GM18526 (cell line): ENCODE results near the gene SULT2B1.

ENCODE experiments used
- POLR2A ChIP-seq: IDR thresholded peaks from 3 replicates; pipeline ENCODE4 v1.6.1; 2011; ENCODE audit not compliant: insufficient read length; ENCODE audit errors: extremely low read depth

SULT2B1 gene

GRCh38 chr19:48551437-48552302, at the start of gene SULT2B1:
Gene SULT2B1 (plus strand): TSS chr19:48552172. CDS start chr19:48552253, 81 bp downstream.
- no peak for TF ChIP-seq POLR2A

GRCh38 chr19:48502350-48503018, 49.5 kb upstream of the SULT2B1 start:
- TF ChIP-seq POLR2A, result no peak

DNA sequence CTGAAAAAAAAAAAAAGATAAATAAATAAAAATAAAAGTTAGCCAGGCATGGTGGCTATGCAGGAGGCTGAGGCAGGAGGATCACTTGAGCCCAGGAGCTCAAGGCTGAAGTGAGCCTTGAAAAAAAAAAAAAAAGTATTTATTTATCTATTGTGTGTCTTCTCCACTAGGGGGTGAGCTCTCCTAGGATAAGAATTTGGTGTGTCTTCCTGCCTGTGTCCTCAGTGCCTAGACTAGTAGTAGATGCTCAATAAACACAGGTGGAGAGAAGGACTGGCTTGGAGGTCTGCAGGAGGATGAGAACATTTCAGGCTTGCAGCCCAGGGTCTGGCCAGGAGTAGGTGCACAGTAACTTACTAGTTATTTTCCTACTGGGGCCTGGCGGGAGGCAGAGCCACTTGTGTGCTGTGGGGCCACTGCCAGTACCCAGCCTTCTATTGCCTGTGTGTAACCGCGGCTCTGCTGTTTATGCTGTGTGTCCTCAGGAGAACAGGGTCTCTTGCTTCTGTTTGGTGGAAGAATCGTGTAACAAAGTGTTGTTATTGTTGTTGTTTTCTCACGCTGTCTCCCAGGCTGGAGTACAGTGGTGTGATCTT, 45.7 kb upstream of the SULT2B1 start:
- no peak for TF ChIP-seq POLR2A

GRCh38 chr19:48507911-48508439, 44.0 kb upstream of the SULT2B1 start:
- TF ChIP-seq POLR2A, result no peak

DNA sequence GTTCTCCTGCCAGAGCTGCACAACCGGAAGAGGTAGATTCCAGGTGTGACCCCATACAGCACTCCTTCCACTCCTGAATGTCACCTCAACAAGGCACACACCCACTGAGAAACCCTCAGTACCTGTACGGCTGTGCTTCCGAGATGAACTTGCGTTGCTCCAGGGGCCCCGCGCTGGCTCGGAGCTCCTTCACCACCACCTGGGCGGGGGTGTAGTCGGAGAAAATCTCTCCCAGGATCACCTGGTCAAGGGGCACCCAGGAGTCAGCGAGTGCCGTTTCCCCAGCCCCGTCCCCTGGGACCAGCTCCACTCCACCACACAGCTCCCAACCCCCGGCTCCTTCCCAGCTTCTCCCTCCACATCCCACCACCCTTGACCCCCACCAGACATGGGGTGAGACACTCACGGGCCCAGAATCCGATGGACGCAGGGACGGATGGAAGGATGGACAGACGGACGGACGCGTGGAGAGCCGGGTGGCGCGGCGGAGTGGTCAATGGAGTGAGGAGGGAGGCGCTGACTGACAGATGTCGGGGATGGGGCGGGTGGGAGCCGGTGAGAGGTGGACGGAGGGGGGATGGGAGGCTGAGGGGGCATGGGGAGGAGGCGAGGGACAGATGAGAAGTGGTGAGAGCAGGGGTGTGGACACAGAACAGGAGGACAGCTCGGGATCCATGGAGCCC, 43.1 kb upstream of the SULT2B1 start:
- TF ChIP-seq POLR2A, result no peak

DNA sequence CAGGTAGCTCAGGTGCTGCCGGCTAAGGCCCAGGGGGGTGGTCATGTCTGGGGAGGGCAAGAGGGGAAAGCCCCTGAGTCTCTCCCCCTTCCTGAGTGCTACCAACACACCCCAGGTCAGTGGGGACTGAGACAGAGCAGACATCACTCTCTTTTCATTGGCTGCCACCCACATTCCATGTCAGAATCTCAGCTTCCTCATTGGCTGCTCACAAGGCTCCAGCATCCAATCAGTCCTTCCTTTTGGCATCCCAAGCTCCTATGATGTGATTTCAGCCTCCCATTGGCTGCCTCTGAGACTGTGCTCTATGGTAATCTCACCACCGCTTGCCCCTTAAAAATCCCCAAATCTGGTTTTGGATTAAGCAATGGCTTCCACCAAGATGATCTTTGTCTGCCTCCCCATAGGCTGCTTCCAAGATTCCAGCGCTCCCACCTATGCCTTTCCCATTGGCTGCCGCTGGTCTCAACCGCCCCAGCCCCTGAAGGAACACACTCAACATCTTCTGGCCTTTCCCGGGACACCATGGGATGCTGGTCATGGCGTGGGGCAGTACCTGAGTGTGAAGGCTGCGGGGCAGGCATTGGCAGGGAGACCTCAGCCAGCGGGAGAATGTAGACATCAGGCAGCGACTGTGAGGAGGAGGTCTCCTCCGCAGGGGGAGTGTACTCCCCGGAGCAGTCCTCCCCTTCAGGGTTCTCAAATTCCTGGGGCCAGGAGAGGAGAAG, 42.3 kb upstream of the SULT2B1 start:
- no peak for TF ChIP-seq POLR2A

DNA sequence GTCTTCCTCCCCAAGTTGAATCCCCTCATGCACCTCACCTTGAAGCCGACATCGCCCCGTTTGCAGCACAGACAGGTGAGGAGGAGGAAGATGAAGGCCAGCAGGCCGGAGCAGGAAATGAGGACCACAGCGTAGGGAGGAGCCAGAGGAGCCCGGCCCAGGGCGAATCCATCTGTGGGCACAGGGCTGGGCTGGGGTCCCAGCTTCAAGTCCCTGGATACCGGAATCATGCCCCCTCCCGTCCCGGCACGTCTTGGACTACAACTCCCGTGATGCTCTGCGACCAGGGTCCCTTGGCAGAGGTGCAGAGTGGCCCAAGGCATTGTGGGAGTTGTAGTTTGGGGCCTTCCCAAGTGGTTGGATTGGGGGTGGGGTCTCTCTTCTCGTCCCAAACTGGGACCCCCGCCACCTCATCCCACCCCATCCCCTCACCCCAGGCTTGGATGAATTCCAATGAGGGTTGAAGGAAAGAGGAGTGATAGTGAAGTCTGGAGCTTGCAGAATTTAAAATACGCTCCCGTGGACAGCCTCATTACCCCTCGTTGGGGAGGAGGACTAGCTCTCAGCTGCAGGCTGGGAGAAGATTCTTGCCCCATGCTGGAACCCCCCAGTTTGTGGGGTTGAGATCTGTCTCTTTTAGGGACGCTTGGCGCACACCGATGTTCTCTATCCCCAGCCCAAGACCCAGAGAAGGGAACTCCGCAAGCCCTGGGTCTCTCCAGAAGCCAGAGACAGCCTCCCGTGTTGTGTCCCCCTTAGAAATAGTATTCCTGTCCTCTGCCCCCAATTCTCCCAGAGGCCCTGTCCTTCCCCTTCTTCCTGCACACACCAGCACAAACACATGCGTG, 41.3 kb upstream of the SULT2B1 start:
- no peak for TF ChIP-seq POLR2A

DNA sequence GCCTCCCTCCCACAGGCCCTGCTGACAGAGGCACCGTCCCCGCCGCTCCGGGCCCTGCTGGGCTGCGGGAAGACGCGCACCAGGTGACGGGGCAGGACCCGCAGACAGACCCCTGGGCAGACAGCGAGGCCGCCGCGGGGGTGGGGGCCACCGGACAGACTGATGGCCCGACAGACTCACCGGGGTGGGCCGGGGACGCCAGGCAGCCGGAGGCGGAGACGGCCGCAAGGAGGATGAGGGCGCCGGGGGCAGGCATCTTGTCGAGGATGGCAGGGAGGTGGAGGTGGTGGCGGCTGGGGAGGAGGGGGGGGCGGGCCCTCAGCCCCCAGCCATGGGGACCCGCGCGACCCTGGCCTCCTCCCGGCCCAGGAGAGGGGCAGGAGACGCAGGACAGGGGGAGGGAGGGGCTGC, 40.6 kb upstream of the SULT2B1 start:
- no peak for TF ChIP-seq POLR2A

GRCh38 chr19:48511800-48512503, 40.0 kb upstream of the SULT2B1 start, which contains the start of gene LMTK3:
Gene LMTK3 (minus strand): TSS chr19:48511835. CDS start chr19:48511576, 259 bp downstream.
- no peak for TF ChIP-seq POLR2A

DNA sequence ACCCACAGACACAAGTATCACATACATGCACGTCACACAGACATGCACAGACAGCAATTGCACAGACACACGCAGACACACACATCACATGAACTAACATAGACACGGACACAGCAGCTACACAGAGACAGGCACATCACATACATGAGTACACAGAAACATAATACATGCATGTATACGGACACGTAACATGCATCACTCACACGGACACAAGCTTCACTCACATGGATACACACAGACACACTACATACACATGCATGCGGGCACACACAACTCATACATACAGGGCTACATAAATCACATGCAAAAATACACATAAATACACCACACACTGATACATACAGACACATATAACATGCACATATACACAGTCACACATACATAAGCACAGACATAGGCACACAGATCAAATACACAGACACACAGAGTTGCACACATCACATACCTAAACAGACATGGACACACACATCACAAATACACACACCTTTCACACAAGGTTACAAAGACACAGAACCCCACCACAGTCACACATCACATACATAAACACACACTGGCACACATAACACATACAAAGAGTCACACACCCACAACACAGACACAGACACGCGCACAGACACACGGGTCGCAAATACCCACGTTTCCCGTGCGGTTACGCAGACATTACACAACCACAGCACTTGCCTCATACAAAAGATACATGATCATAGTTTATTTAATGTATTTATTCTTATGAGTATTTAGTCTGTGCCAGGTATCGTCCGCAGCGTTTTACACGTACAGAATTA, 39.3 kb upstream of the SULT2B1 start:
- TF ChIP-seq POLR2A, result no peak

- TF ChIP-seq POLR2A, result no peak
Measured at GRCh38 chr19:48513289-48514122, 38.5 kb upstream of the SULT2B1 start.
